Ovary (tissue), 3 donors: ENCODE data around the gene BTBD18.

Source experiments
- POLR2A ChIP-seq: fragments of 450-650 bp; IDR thresholded peaks from one replicate; pipeline ENCODE4 v1.6.1; 2017; ENCODE audit warnings: antibody characterized with exemption, mild to moderate bottlenecking, moderate library complexity
- TF ChIP-seq, protein P1 (sequence below), 3 donors: fragments of 450-650 bp in 2 of 3; fragments of 200-600 bp in 1 of 3; IDR thresholded peaks; one replicate each; pipeline versions ENCODE4 v1.5.1 to v1.8.0; 2016 to 2022; ENCODE audit warnings: antibody characterized with exemption in 3 of 3, mild to moderate bottlenecking in 1 of 3
- donor health status: DM: no; HTN: no; CAD: no.

DNA sequence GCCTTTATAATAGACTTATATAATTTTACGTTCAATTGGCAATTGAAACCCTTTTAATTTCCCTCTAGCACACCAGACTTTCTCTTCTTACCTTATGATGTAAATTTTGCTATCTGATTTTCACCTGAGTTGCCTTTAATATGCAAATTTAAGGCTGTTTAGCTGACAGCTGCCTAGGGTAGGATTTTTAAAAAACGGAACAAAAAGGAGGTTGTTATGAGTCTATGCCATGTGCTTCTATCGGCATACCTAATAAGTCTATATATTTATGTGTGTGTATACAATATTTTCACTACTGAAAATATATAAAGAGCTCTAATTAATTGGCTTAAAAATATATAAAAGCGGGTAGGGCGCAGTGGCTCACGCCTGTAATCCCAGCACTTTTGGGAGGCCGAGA is 22.1 kb downstream of the BTBD18 start:
- no peak for TF ChIP-seq POLR2A
- TF ChIP-seq, protein P1, sequence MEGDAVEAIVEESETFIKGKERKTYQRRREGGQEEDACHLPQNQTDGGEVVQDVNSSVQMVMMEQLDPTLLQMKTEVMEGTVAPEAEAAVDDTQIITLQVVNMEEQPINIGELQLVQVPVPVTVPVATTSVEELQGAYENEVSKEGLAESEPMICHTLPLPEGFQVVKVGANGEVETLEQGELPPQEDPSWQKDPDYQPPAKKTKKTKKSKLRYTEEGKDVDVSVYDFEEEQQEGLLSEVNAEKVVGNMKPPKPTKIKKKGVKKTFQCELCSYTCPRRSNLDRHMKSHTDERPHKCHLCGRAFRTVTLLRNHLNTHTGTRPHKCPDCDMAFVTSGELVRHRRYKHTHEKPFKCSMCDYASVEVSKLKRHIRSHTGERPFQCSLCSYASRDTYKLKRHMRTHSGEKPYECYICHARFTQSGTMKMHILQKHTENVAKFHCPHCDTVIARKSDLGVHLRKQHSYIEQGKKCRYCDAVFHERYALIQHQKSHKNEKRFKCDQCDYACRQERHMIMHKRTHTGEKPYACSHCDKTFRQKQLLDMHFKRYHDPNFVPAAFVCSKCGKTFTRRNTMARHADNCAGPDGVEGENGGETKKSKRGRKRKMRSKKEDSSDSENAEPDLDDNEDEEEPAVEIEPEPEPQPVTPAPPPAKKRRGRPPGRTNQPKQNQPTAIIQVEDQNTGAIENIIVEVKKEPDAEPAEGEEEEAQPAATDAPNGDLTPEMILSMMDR (IDR thresholded peaks at IDR 0.05) = no peak
